Fibroblast of lung (primary cell): ENCODE data around the gene SEC31A. TPM values are rescaled to one million over a fixed set of nuclear protein-coding genes. Genes with fewer than 3 reads are reported as not detected.
"Not testable (repeated sequence)": the region's sequence is repeated elsewhere in the genome, so short reads cannot be mapped to it uniquely, and the experiment has no call there.

ENCODE experiments used
- DNase-seq, 2 donors: peaks; one replicate each; pipeline versions ENCODE4 v3.0.0 to v3.0.0-alpha.2; 2010; ENCODE audit warnings: low read depth in 2 of 2
- H2AFZ ChIP-seq: 2 replicates; pipeline ENCODE4 v1.5.1; 2012; ENCODE audit warnings: low read length, control low read depth, inconsistent platforms
- H3K27ac ChIP-seq: 2 replicates; pipeline ENCODE4 v1.5.1; 2011; ENCODE audit warnings: low read length, control low read depth; ENCODE audit not compliant: insufficient read depth
- H3K27me3 ChIP-seq: 2 replicates; pipeline ENCODE4 v1.5.1; 2011; ENCODE audit warnings: mild to moderate bottlenecking, low read length; ENCODE audit not compliant: control insufficient read depth, insufficient read depth
- H3K36me3 ChIP-seq: 2 replicates; pipeline ENCODE4 v1.5.1; 2011; ENCODE audit warnings: low read length; ENCODE audit not compliant: control insufficient read depth, insufficient read depth
- H3K4me1 ChIP-seq: 2 replicates; pipeline ENCODE4 v1.5.1; 2011; ENCODE audit warnings: low read length; ENCODE audit not compliant: control insufficient read depth, insufficient read depth; ENCODE audit errors: extremely low read depth
- H3K4me2 ChIP-seq: 2 replicates; pipeline ENCODE4 v1.5.1; 2011; ENCODE audit warnings: low read length, control low read depth; ENCODE audit not compliant: insufficient read depth; ENCODE audit errors: extremely low read depth
- H3K4me3 ChIP-seq, 4 experiments: fragments of 200-600 bp in 1 of 4; sonication (generic) in 1 of 4; replicated peaks in 1 of 4; 2 replicates each; pipeline ENCODE4 v1.5.1; 2011 to 2016; ENCODE audit warnings: low read length in 4 of 4, low read depth in 3 of 4, mild to moderate bottlenecking in 3 of 4, control low read depth in 2 of 4, inconsistent platforms in 1 of 4, mixed read lengths in 1 of 4; ENCODE audit not compliant: insufficient read depth in 1 of 4; ENCODE audit errors: control extremely low read depth in 1 of 4
- H3K79me2 ChIP-seq: 2 replicates; pipeline ENCODE4 v1.5.1; 2012; ENCODE audit warnings: mild to moderate bottlenecking, low read length, inconsistent platforms; ENCODE audit not compliant: control insufficient read depth, insufficient read depth
- H3K9ac ChIP-seq: 2 replicates; pipeline ENCODE4 v1.5.1; 2011; ENCODE audit warnings: mild to moderate bottlenecking, low read length, control low read depth; ENCODE audit not compliant: insufficient read depth
- H3K9me3 ChIP-seq: 2 replicates; pipeline ENCODE4 v1.5.1; 2012; ENCODE audit warnings: low read depth, low read length; ENCODE audit not compliant: control insufficient read depth, insufficient read depth
- H4K20me1 ChIP-seq: 2 replicates; pipeline ENCODE4 v1.5.1; 2011; ENCODE audit warnings: low read length; ENCODE audit not compliant: control insufficient read depth, insufficient read depth; ENCODE audit errors: extremely low read depth
- CTCF ChIP-seq, 2 donors: IDR thresholded peaks in 1 of 2; conservative IDR thresholded peaks in 1 of 2; 1 replicate in 1 of 2; 2 replicates in 1 of 2; pipeline ENCODE4 v1.5.1; 2011 to 2012; ENCODE audit warnings: low read length in 2 of 2, control low read depth in 1 of 2, inconsistent platforms in 1 of 2, low read depth in 1 of 2, mild to moderate bottlenecking in 1 of 2
- EZH2 ChIP-seq: IDR thresholded peaks from 2 replicates; pipeline ENCODE4 v1.5.1; 2012; ENCODE audit warnings: low read length, control low read depth, mild to moderate bottlenecking; ENCODE audit errors: missing control alignments
- polyA plus RNA-seq, 2 donors: library from polyadenylated mRNA; depleted of rRNA in 1 of 2; stranded (reverse) in 1 of 2; unstranded in 1 of 2; fragments of >200 nt; gene quantifications; 2 replicates each; pipeline ENCODE4 v1.2.1, GENCODE V29; 2011 to 2012; ENCODE audit warnings: missing spikeins in 1 of 2
- total RNA-seq: library from RNA; depleted of rRNA; stranded (reverse); fragments of >200 nt; gene quantifications from 2 replicates; pipeline ENCODE4 v1.2.1, GENCODE V29; 2014

SEC31A gene
- total and polyA plus RNA-seq, 2 donors (not counting 1 experiment from before 2014, with no cell fraction given): 342 to 472 TPM

DNA sequence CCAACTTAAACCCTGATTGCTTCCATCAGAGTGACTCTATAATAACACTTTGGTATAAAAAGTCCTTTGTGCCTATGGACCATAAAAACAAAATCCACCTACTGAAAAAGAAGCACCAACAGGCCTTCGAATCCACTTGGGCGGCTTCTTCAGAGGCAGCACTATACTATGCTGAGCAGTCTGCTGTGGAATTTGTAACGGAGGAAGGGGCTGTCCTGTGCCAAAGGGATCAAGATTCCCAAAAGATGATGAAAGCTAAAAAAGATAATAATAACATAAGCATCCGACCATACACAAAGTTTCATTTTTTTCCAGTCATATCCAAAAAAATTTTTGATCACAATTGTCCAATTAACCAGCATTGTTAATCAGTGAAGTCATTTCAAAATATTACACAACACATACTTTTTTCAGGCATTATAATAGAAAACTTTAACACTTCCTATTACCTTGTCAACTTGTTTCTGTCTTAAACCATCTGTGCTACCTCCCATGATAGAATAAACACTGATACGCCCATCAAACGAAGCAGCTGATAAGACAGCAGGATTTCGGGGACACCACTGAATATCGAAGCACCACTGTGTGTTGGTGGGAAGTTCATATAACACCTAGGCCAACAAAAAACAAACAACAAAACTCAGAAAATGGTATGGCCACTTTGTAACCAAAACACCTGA is 24.1 kb downstream of the SEC31A start:
- TF ChIP-seq CTCF (conservative IDR thresholded peaks at IDR 0.05 in 1 of 2, IDR thresholded peaks at IDR 0.05 in 1 of 2; ENCODE audit: low read depth in 1 of 2, low read length in 2 of 2) (no peak), EZH2 (no peak)
- peaks cover 5% of the 10 kb centered on the region for H3K4me1 ChIP-seq
- H3K36me3 ChIP-seq: peaks cover 14% of the 10 kb centered on the region
- H3K9me3 ChIP-seq: no peaks in the 10 kb centered on the region
- H2AFZ ChIP-seq: no peak overlapping the region
- H3K9ac ChIP-seq: no peak overlapping the region
- no peak overlapping the region for H3K4me3 ChIP-seq
- peaks cover 23% of the 10 kb centered on the region for H3K79me2 ChIP-seq
- no peaks in the 10 kb centered on the region for H3K27me3 ChIP-seq
- no peaks in the 10 kb centered on the region for H4K20me1 ChIP-seq
- H3K4me2 ChIP-seq: no peak overlapping the region
- DNase-seq: peak in 1 of 2 donors; percentile 23
- H3K27ac ChIP-seq: peak overlapping the region; percentile 18

- not testable (repeated sequence) for H3K9me3 ChIP-seq, DNase-seq, H2AFZ ChIP-seq, H4K20me1 ChIP-seq, H3K4me2 ChIP-seq, H3K4me1 ChIP-seq, H3K9ac ChIP-seq, H3K27me3 ChIP-seq, H3K4me3 ChIP-seq
- peak overlapping the region; percentile 60 for H3K27ac ChIP-seq
- H3K79me2 ChIP-seq: peaks cover 20% of the 10 kb centered on the region
- H3K36me3 ChIP-seq: peaks cover 12% of the 10 kb centered on the region
These were observed 24.9 kb downstream of the SEC31A start for GRCh38 chr4:82866033-82866432.

GRCh38 chr4:82865592-82865991 is 25.4 kb downstream of the SEC31A start:
- Histone ChIP-seq H3K9ac (no peak overlapping the region), H3K27ac (peak overlapping the region; percentile 60), H3K36me3 (peaks cover 10% of the 10 kb centered on the region)

More at GRCh38 chr4:82865592-82865991, 25.4 kb downstream of the SEC31A start:
- H4K20me1 ChIP-seq: no peaks in the 10 kb centered on the region
- H3K4me1 ChIP-seq: peaks cover 5% of the 10 kb centered on the region
- TF ChIP-seq EZH2 (no peak), CTCF (conservative IDR thresholded peaks at IDR 0.05 in 1 of 2, IDR thresholded peaks at IDR 0.05 in 1 of 2; ENCODE audit: low read depth in 1 of 2, low read length in 2 of 2) (no peak)
- no peak overlapping the region for H3K4me2 ChIP-seq
- H3K27me3 ChIP-seq: no peaks in the 10 kb centered on the region
- peak; percentile 89 to 93 for DNase-seq
- H3K79me2 ChIP-seq: peaks cover 17% of the 10 kb centered on the region
- H3K4me3 ChIP-seq: no peak overlapping the region
- H2AFZ ChIP-seq: no peak overlapping the region
- no peaks in the 10 kb centered on the region for H3K9me3 ChIP-seq
